Activated T-cell treated with anti-CD3 and anti-CD28 coated beads, Interleukin-2, amount 50 U/mL, for 4 hours (primary cell): ENCODE data around the gene MED29. TPM values are rescaled to one million over a fixed set of nuclear protein-coding genes. Genes with fewer than 3 reads are reported as not detected.
"Not testable (repeated sequence)": the region's sequence is repeated elsewhere in the genome, so short reads cannot be mapped to it uniquely, and the experiment has no call there.

Experiments
- ATAC-seq, 2 donors: fragments of 200-7000 bp; cut with Tn5 transposase; one replicate each; pipeline ENCODE4 v1.10.0; 2021
- DNase-seq: peaks from one replicate; pipeline ENCODE4 v3.0.0-alpha.2; 2020
- H3K27me3 Mint-ChIP-seq: one replicate; pipeline ENCODE4 v1.8.0; 2021; ENCODE audit warnings: low read depth, mixed read lengths
- H3K36me3 Mint-ChIP-seq: one replicate; pipeline ENCODE4 v1.8.0; 2022; ENCODE audit warnings: mixed read lengths; ENCODE audit not compliant: insufficient read depth
- H3K4me1 Mint-ChIP-seq: one replicate; pipeline ENCODE4 v1.8.0; 2021; ENCODE audit warnings: low read depth, mixed read lengths
- H3K4me3 Mint-ChIP-seq: one replicate; pipeline ENCODE4 v1.8.0; 2021; ENCODE audit warnings: mild to moderate bottlenecking, moderate library complexity, mixed read lengths
- H3K9me3 Mint-ChIP-seq: one replicate; pipeline ENCODE4 v1.8.0; 2021; ENCODE audit warnings: mixed read lengths
- total RNA-seq, 3 donors: library from RNA; stranded (reverse); gene quantifications; one replicate each; pipeline ENCODE4 v1.2.1, GENCODE V29; 2021

MED29 gene
- total RNA-seq, 3 donors from 2014 or later: 39.5 to 43.1 (median 39.7) TPM

- DNase-seq (no peak), ATAC-seq (no peak)
- no peaks in the 10 kb centered on the region for H3K9me3 Mint-ChIP-seq
- no peaks in the 10 kb centered on the region for H3K27me3 Mint-ChIP-seq
- H3K4me3 Mint-ChIP-seq: no peak overlapping the region
- peaks cover 2% of the 10 kb centered on the region for H3K4me1 Mint-ChIP-seq
- peaks cover 46% of the 10 kb centered on the region for H3K36me3 Mint-ChIP-seq
These were observed 32.2 kb upstream of the MED29 start for GRCh38 chr19:39359026-39359425.

- no peak for DNase-seq
- Mint-ChIP-seq H3K4me1 (peaks cover 2% of the 10 kb centered on the region), H3K9me3 (no peaks in the 10 kb centered on the region), H3K36me3 (peaks cover 40% of the 10 kb centered on the region), H3K4me3 (no peak overlapping the region), H3K27me3 (no peaks in the 10 kb centered on the region)
- ATAC-seq: no peak
These were observed 30.6 kb upstream of the MED29 start for GRCh38 chr19:39360599-39360998.

- H3K36me3 Mint-ChIP-seq: peaks cover 26% of the 10 kb centered on the region
These were observed 28.2 kb upstream of the MED29 start for GRCh38 chr19:39362682-39363657.

GRCh38 chr19:39363901-39364457, 27.2 kb upstream of the MED29 start:
- Mint-ChIP-seq H3K36me3 (peaks cover 24% of the 10 kb centered on the region), H3K4me3 (no peak overlapping the region), H3K9me3 (no peaks in the 10 kb centered on the region), H3K4me1 (peaks cover 2% of the 10 kb centered on the region), H3K27me3 (no peaks in the 10 kb centered on the region)
- DNase-seq: no peak
- no peak for ATAC-seq

More at GRCh38 chr19:39362682-39363657, 28.2 kb upstream of the MED29 start:
- no peak overlapping the region for H3K4me3 Mint-ChIP-seq
- no peaks in the 10 kb centered on the region for H3K9me3 Mint-ChIP-seq
- DNase-seq (no peak), ATAC-seq (no peak)
- peaks cover 2% of the 10 kb centered on the region for H3K4me1 Mint-ChIP-seq
- no peaks in the 10 kb centered on the region for H3K27me3 Mint-ChIP-seq

GRCh38 chr19:39365531-39365930, 25.6 kb upstream of the MED29 start:
- no peaks in the 10 kb centered on the region for H3K9me3 Mint-ChIP-seq
- H3K27me3 Mint-ChIP-seq: no peaks in the 10 kb centered on the region
- H3K4me3 Mint-ChIP-seq: no peak overlapping the region
- H3K36me3 Mint-ChIP-seq: peaks cover 24% of the 10 kb centered on the region
- DNase-seq (no peak), ATAC-seq (no peak)
- peaks cover 2% of the 10 kb centered on the region for H3K4me1 Mint-ChIP-seq

GRCh38 chr19:39369200-39369599, 22.0 kb upstream of the MED29 start:
- DNase-seq (no peak), ATAC-seq (no peak)
- no peaks in the 10 kb centered on the region for H3K27me3 Mint-ChIP-seq
- H3K4me3 Mint-ChIP-seq: no peak overlapping the region
- H3K9me3 Mint-ChIP-seq: no peaks in the 10 kb centered on the region
- no peaks in the 10 kb centered on the region for H3K4me1 Mint-ChIP-seq
- H3K36me3 Mint-ChIP-seq: peaks cover 31% of the 10 kb centered on the region

GRCh38 chr19:39370735-39371134, 20.4 kb upstream of the MED29 start:
- DNase-seq: no peak
- no peak for ATAC-seq
- Mint-ChIP-seq H3K4me3 (no peak overlapping the region), H3K36me3 (peaks cover 34% of the 10 kb centered on the region), H3K4me1 (no peaks in the 10 kb centered on the region), H3K9me3 (no peaks in the 10 kb centered on the region), H3K27me3 (no peaks in the 10 kb centered on the region)

- DNase-seq: no peak
- H3K9me3 Mint-ChIP-seq: no peaks in the 10 kb centered on the region
- peaks cover 43% of the 10 kb centered on the region for H3K36me3 Mint-ChIP-seq
- no peak for ATAC-seq
- no peak overlapping the region for H3K4me3 Mint-ChIP-seq
- H3K27me3 Mint-ChIP-seq: no peaks in the 10 kb centered on the region
- no peaks in the 10 kb centered on the region for H3K4me1 Mint-ChIP-seq
These were observed 19.0 kb upstream of the MED29 start for GRCh38 chr19:39372047-39372802.

- no peaks in the 10 kb centered on the region for H3K27me3 Mint-ChIP-seq
- H3K9me3 Mint-ChIP-seq: no peaks in the 10 kb centered on the region
- DNase-seq (no peak), ATAC-seq (no peak)
- H3K4me1 Mint-ChIP-seq: no peaks in the 10 kb centered on the region
- H3K4me3 Mint-ChIP-seq: no peak overlapping the region
- H3K36me3 Mint-ChIP-seq: peaks cover 48% of the 10 kb centered on the region
These were observed 18.2 kb upstream of the MED29 start for GRCh38 chr19:39372941-39373340.

GRCh38 chr19:39375929-39376328, 15.2 kb upstream of the MED29 start:
- Mint-ChIP-seq H3K4me3 (no peak overlapping the region), H3K27me3 (no peaks in the 10 kb centered on the region), H3K36me3 (peaks cover 40% of the 10 kb centered on the region)

GRCh38 chr19:39377373-39378362, 13.5 kb upstream of the MED29 start:
- H3K4me1 Mint-ChIP-seq: no peaks in the 10 kb centered on the region
- H3K27me3 Mint-ChIP-seq: no peaks in the 10 kb centered on the region
- no peaks in the 10 kb centered on the region for H3K9me3 Mint-ChIP-seq
- H3K36me3 Mint-ChIP-seq: peaks cover 37% of the 10 kb centered on the region
- H3K4me3 Mint-ChIP-seq: no peak overlapping the region
- ATAC-seq (no peak), DNase-seq (no peak)

More at GRCh38 chr19:39375929-39376328, 15.2 kb upstream of the MED29 start:
- no peaks in the 10 kb centered on the region for H3K4me1 Mint-ChIP-seq
- no peak for DNase-seq
- ATAC-seq: no peak
- no peaks in the 10 kb centered on the region for H3K9me3 Mint-ChIP-seq

GRCh38 chr19:39379366-39379765, 11.8 kb upstream of the MED29 start:
- ATAC-seq, DNase-seq, H3K4me3 Mint-ChIP-seq, H3K4me1 Mint-ChIP-seq, H3K27me3 Mint-ChIP-seq, H3K9me3 Mint-ChIP-seq: not testable (repeated sequence)
- H3K36me3 Mint-ChIP-seq: peaks cover 34% of the 10 kb centered on the region

GRCh38 chr19:39379865-39380396, 11.2 kb upstream of the MED29 start:
- Mint-ChIP-seq H3K36me3 (peaks cover 33% of the 10 kb centered on the region), H3K9me3 (no peaks in the 10 kb centered on the region), H3K4me3 (no peak overlapping the region), H3K27me3 (no peaks in the 10 kb centered on the region), H3K4me1 (no peaks in the 10 kb centered on the region)
- ATAC-seq (no peak), DNase-seq (no peak)
